GM19452 (cell line): ENCODE results near the gene JUND.

Experiments
- ATAC-seq: cut with Tn5 transposase; IDR thresholded peaks from one replicate; pipeline ENCODE4 v1.9.1; 2021; ENCODE audit not compliant: unreplicated experiment

Gene JUND

DNA sequence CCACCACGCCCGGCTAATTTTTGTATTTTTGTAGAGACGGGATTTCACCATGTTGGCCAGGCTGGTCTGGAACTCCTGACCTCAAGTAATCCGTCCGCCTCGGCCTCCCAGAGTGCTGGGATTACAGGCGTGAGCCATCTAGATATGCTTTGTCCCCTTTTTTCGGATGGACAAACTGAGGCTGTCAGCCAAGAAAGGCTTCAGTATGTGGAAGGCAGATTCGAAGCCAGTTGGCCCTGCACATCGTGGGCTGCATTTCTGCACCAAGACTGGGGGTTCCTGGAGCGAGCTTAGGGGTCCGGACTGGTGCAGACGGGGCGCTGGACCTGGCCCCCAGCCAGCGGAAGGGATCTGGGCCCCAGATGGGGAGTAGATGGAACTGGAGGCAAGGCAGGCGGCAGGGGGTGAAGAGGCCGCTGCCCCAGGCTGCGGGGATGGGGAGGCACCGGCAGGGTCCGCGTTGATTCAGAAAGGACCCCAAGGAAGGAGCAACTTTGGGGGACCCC is 9.7 kb upstream of the JUND start:
- ATAC-seq = peak; percentile 13

DNA sequence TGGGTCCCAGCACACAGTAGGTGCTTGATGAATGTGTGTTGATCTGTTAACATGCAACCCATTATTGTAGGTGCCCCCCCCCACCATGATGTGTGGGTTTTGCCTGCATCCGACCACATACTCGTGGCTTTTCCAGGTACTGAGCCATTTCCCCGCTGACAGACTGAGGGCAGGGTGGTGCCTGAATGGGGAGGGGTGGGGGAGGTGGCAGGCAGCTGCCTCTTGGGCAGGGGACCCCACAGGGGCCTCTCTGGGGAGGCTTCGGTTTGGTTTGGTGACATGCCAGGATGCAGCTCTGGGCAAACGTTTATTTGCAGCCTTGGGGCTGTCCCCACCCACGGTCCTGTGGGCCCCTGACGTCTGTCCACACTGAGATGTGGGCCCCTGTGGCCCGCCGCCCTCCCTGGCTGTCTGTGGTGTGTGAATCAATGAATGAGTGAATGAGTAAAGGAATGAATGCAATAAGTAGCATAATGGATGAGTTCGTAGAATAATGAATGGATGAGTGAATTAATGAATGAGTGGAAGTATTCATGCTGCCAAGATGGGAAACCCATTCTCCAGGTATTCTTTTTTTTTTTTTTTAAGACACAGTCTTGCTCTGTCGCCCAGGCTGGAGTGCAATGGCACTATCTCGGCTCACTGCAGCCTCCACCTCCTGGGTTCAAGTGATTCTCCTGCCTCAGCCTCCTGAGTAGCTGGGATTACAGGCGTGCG is 9.0 kb upstream of the JUND start:
- no peak for ATAC-seq

DNA sequence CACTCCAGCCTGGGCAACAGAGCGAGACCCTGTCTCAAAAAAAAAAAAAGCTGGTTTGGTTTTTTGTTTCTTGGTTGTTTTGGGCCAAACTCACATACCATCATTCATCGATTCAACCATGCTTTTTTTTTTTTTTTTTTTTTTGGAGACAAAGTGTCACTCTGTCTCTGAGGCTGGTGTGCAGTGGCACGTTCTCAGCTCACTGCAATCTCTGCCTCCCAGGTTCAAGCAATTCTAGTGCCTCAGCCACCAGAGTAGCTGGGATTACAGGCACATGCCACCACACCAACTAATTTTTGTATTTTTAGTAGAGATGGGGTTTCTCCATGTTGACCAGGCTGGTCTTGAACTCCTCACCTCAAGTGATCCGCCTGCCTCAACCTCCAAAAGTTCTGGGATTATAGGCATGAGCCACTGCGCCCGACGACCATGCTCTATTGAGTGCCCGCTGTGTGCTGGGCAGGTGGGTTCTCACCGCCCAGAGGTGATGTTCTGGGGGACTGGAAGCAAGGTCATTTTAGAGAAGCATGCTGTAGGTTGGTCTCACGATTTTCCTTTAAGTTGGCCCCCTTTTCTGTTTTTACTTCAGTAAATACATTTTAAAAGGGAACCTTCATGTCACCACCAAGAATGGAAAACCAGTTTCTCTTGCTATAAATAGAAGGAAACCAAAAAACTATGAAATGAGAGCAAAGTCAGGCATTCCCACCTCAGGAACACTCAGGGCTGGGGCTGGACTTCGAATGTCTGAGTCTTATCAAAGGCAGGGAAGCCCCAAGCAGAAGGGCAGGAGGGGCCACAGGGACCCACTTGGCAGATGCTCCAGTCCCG is 8.3 kb upstream of the JUND start:
- no peak for ATAC-seq

DNA sequence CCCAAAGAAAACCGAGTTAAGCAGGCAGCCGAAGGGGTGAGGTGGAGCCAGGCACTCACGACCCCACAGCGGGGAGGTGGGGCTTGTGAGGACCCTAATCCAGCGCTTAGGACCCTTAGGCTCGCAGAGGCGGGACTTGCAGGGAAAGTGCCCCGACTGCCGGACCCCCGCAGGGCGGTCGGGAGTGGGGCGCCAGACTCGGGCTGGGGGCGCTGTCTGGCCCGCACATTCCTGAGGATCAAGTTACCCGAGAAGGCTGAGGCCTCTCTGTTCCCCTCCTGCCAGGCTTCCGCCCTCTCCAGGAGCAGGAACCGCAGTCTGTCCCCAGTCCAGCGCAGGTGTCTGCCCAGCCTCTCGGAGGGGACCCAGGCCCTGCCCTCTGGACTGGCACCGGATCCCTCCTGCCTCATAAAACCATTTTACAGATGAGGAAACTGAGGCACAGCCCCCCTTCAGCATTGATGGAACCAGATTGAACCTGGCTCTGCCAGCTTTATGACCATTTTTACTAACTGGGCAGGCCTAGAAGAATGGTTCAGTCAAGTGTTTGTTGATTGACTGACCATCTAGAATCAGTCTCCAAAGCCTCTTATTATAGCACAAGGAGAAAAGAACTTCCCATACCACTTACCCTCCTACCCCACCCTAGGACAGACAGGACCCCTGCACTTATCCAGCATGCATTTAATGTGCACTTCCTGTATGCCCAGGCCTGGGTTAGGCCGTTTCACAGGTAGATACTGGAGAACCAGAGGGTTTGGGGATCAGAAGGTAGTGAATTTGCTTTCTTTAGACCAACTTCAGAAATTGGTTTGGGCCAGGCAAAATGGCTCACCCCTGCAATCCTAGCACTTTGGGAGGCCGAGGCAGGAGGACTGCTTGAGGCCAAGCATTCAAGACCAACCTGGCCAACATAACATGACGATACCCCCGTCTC is 6.7 kb upstream of the JUND start:
- no peak for ATAC-seq

DNA sequence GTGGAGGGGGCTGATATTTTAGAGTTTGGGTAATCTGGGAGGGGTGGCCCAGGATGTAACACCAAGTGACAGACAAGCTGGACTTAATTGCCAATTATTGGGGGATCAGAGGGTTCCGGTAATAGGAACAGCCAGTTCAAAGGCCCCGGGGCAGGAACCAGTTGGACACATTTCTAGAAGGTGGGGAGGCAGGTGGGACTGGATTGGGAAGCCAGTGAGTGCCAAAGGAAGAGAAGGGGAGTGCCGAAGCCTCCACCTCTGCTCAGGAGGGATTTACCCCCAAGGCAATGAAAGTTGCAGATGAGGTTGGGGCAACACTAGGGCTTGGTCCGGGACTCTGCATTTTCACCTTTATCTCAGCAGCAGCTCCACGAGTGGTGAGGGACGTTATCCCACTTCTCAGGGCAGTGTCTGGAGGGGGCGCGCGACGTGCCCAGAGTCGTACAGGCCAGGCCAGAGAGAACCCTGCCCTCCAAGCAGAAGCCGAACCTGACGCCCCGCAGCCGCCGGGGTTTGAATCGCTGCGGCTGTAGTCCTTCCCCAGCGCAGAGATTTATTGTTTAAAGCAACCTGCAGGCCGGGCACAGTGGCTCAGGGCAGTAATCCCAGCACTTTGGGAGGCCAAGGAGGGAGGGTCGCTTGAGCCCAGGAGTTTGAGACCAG is 5.7 kb upstream of the JUND start:
- ATAC-seq = no peak

DNA sequence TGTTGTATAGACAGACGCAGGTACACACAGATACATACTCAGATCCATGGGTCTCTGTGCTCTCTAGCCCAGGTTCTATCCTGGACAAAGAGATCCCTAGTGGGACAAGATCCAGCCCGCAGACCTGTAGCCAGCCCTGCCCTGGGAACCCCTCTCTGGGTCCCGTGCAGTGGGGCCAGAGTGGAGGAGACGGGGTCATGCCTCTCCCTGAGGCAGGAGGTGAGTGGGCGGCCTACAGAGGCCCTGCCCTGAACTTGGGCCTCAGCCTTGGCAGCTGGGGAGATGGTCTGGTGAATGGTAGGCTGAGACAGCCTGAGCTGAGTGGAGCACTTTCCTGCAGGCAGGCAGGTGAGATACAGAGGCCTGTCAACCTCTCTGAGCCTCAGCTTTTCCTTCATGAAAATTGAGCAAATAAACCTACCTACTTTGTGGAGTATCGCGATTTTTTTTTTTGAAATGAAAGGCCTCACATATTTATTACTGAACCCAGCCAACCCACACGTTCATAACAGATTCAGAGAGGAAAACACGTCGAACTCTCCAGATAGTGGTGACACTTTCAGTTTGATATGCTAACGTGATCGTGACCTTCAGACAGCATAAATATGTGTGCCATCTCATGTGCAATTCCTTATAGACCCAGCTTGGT is 3.4 kb upstream of the JUND start:
- ATAC-seq = no peak

DNA sequence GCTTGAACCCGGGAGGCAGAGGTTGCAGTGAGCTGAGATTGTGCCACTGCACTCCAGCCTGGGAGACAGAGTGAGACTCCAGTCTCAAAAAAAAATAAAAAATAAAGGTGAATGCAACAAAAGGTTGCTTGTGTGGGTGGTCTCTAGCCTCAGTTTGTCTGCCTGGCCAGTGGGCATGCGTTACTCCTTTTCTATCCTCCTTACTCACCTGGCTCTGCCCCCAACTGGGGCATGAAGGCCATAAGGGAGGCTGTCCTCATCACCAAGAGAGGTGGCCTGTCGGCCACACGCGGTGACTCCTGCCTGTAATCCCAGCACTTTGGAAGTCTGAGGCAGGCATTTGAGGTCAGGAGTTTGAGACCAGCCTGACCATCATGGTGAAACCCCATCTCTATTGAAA is 1.9 kb upstream of the JUND start:
- no peak for ATAC-seq

DNA sequence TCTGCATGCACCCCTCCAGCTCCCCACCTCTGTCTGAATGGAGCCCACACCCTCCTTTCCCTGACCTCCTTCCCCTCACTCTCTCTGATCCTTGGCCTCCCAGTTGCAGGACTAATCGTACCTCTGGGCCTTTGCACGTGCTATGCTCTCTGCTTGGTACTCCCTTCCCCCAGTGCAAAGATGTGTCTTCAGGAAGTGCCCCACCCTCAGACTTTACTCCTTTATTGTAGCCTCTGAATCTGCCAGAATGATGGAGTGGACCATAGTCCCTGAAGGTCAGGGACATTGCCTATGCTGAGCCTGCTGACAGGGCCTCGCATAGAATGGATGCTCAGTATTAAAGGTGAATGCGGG is 1.3 kb upstream of the JUND start:
- no peak for ATAC-seq

DNA sequence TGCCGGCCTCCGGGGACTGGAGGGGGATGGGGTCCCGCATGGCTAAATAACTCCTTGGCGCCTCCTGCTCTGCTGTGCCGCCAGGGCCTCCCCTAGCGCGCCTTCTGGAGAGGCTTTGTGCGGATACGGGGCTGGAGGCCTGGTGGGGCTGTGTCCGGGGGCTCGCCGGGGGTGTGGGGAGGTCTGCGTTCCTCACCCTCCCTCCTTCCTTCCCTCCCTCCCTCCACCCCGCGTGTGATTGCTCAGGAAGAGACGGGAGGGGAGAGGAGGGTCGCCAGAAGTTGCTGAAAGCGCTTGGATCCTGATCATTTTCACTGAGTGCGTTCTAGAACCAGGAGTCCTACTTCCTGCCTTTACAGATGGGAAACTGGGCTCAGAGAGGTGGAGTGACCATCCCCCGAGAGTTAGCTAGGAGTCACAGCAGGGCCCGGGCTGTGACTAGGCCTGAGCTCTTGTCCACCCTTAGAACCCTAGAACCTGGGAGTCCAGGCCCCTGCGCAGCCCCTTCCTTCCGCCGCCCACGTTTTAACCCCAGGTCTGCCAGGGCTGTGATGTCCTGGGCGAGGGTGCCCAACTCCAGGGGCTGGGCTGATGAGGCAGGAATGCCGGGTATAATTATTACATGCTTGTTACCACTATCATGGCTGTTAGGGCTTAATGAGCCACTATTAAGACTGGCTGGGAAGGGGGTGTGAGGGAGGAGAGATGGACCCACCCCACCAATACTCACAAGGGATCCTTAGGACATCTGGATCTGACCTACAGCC is 782 bp upstream of the JUND start:
- no peak for ATAC-seq

DNA sequence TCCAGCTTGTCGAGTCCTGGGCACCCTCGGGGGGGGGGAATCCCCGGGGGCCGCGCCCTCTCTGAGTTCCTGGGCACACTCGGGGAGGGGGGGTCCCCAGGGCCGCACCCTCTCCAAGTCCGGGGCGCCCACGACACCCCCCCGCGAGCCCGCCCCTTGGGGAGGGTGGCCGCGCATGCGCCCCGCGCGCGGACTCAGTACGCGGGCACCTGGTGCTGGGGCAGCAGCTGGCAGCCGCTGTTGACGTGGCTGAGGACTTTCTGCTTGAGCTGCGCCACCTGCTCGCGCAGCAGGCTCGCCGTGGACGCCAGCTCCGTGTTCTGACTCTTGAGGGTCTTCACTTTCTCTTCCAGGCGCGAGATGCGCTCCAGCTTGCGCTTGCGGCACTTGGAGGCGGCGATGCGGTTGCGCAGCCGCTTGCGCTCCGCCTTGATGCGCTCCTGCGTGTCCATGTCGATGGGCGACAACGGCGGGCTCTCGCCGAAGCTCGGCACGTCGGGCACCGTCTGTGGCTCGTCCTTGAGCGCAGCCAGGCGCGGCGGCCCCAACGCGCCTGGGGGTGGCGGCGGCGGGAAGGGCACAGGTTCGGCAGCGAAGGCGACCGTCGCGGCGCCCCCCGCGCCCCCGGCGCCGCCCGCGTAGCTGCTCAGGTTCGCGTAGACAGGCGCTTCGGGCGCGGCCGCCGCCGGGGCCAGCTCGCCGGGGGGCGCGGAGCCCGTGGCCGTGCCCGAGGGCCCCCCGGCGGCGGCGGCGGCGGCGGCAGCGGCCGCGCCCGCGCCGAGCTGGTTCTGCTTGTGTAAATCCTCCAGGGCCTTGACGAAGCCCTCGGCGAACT is 958 bp downstream of the JUND start:
- peak; percentile 17 for ATAC-seq

DNA sequence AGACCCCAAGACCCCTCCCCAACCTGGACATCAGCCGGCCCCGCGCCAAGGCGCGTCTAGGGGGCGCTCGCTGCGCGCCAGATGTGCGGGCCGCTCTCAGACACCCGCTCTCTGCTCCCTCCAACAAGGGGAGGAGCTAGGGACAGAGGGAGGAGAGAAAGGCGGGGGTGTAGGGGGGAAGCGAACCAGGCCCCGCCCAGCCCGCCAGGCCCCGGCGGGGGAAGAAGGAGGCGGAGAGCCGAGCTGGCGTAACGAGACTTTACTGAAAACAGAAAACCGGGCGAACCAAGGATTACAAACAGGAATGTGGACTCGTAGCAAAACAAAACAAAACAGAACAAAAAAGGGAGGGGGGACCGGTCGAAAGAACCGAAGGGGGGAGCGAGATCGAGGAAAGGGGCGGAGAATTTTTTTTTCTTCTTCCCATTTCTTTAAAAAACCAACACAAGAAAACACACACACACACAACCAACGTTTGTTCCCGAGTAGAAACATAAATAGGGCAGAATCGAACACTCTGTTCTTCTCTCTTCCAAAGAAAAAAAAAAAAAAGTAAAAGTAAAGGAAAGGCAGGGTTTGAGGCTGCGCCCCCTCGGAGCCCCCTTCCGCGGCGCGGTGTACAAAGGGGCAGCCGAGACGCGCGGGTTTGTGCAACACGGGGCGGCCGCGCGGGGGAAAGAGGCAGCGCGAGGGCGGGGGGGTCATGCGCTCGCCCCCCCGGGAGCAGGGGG is 1.7 kb downstream of the JUND start:
- no peak for ATAC-seq

DNA sequence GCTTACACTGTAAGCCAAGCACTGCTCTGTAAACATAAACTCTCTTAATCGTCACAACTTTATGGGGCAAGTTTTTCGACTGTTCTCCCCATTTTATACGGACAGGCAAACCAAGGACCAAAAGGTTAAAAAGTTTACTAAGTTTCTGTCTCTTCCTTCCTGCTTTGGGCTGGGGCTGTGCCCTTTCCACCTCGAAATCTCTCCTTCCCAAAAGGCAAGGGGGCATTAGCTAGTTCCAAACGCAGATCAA is 2.2 kb downstream of the JUND start:
- ATAC-seq = no peak

DNA sequence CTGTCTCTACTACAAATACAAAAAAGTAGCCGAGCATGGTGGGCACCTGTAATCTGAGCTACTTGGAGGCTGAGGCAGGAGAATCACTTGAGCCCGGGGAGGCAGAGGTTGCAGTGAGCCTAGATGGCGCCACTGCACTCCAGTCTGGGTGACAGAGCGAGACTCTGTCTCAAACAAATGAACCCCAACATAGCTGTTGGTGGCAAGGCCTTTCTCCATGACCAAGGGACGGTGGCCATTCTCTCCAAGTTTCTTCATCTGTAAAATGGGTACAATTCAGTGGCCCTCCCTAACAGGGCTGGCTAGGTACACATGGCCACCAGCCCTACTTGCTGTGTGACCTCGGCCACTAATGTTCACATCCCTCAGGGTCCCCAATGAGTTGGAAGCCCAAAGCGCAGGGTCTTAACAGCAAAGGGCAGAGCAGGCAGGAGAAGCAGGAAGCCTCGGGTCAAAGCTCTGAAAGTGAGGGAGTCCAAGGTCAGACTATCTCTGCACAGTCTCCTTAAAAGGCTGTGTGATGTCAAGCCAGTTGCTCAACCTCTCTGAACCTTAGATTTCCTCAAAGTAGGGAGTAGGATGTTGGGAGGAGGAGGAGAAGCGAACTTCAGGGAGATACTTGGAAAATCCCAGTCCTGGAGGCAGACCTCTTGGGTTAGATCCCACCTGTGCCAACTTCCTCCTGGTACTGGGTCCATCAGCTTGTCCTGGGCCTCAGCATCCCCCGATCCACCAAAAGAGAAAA is 2.7 kb downstream of the JUND start:
- ATAC-seq = no peak

DNA sequence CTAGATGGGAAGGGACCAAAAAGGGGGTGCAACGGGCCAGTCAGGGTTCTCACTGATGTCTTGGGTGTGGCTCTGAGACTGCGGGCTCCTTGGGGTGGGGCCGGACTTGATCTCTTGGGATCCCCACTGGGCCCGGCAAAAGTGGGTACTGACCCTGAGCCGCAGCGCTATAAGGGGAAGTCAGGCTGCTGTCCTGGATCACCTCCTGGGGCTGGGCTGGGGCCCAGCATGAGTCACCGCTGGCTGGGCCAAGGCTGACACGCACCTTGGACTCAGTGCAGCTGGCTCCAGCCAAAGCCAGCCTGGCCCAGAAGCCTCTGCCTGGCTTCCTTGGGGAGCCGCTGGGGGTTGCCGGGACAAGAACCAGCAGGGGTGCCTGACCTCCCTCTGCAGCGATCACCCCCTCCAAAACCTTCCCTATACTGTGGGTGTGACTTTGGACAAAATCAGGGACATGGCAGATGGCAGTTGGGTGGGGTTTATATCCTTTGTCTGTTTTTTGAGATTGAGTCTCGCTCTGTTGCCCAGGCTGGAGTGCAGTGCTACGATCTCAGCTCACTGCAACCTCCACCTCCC is 6.6 kb downstream of the JUND start:
- ATAC-seq = no peak

DNA sequence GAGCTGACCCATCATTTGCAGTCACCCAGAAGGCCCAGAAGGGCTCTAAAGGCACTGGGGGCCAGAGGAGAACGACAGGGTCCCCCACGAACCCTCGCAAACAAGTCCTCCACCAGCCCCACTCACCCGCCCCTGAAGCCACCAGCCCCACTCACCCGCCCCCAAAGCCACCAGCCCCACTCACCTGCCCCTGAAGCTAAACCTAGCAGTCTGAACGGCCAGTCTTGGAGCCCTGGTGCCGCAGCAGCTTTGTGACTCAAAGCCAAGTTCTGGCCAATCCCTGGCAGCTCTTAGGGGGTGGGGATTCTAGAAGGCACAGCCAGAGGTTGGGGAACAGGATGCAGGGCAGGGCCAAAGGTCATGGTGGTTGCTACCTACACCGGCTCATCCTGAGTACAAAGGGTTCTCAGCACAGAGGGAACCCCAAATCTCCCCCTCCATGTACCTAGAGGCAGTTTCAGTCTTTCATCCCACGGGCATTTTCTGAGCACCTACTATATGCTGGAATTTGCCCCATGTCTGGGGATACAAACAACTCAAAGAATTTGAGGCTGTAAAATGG is 7.1 kb downstream of the JUND start, which contains the start of gene IQCN:
Gene IQCN (minus strand): TSS at position 234 of the 562 bp plus-strand sequence. CDS start 4,974 bp downstream, outside the sequence.
- ATAC-seq = no peak

DNA sequence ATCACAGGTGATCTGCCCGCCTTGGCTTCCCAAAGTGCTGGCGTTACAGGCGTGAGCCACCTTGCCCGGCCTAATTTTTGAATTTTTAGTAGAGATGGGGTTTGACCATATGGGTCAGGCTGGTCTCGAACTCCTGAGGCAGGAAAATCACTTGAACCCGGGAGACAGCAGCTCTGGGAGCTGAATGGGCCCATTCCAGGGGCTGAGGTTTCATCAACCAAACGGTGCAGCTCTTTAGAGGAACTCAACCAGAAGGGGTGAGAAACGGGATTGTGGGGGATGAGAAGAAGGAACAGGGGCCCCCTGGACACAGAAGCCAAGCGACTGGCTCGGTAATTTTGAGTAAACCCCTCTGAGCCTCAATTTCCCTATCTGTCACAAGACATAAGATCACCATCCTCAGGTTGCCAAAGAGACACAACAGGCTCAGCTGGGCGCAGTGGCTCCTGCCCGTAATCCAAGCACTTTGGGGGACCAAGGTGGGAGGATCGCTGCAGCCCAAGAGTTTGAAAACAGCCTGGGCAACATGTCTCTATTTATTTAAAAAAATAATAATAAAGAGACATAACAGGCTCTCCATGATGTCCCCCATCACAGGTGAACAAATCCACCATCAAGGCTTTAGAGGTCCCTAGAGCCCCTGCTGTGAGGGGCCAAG is 7.7 kb downstream of the JUND start:
- no peak for ATAC-seq
